Uterus (tissue), 2 donors: ENCODE data around the gene ECHS1.

Source experiments
- CTCF ChIP-seq, 4 experiments: fragments of 200-600 bp in 2 of 4; fragments of 450-650 bp in 2 of 4; sonication (generic) in 2 of 4; IDR thresholded peaks; one replicate each; pipeline ENCODE4 v1.5.1; 2016 to 2019; ENCODE audit warnings: antibody characterized with exemption in 4 of 4, mild to moderate bottlenecking in 2 of 4, moderate library complexity in 1 of 4
- POLR2A ChIP-seq, 2 donors: fragments of 450-650 bp; IDR thresholded peaks; one replicate each; pipeline ENCODE4 v1.6.1; 2016; ENCODE audit warnings: antibody characterized with exemption in 2 of 2, mild to moderate bottlenecking in 1 of 2, moderate library complexity in 1 of 2

GRCh38 chr10:133325440-133326222, 47.5 kb downstream of the ECHS1 start:
- TF ChIP-seq CTCF (IDR thresholded peaks at IDR 0.05) (no peak), POLR2A (IDR thresholded peaks at IDR 0.05) (no peak)
